Uterus (tissue), 2 donors: ENCODE measurements around the gene PROM1.

Experiments
- CTCF ChIP-seq, 4 experiments: fragments of 200-600 bp in 2 of 4; fragments of 450-650 bp in 2 of 4; sonication (generic) in 2 of 4; IDR thresholded peaks; one replicate each; pipeline ENCODE4 v1.5.1; 2016 to 2019; ENCODE audit warnings: antibody characterized with exemption in 4 of 4, mild to moderate bottlenecking in 2 of 4, moderate library complexity in 1 of 4
- POLR2A ChIP-seq, 2 donors: fragments of 450-650 bp; IDR thresholded peaks; one replicate each; pipeline ENCODE4 v1.6.1; 2016; ENCODE audit warnings: antibody characterized with exemption in 2 of 2, mild to moderate bottlenecking in 1 of 2, moderate library complexity in 1 of 2

- TF ChIP-seq CTCF (IDR thresholded peaks at IDR 0.05), result no peak
- TF ChIP-seq POLR2A (IDR thresholded peaks at IDR 0.05), result no peak
Measured at GRCh38 chr4:15961781-15962510, 121.9 kb downstream of the PROM1 start.
